Stomach smooth muscle (tissue), 2 donors: ENCODE measurements around the gene WNK2.

ENCODE experiments used
- H3K27ac ChIP-seq: one replicate; pipeline ENCODE4 v1.7.0; 2013; ENCODE audit warnings: mild to moderate bottlenecking, low read length, inconsistent platforms
- H3K27me3 ChIP-seq, 2 donors: one replicate each; pipeline ENCODE4 v1.7.0; 2013; ENCODE audit warnings: low read length in 2 of 2; ENCODE audit not compliant: insufficient read depth in 2 of 2, control insufficient read depth in 1 of 2
- H3K36me3 ChIP-seq, 2 donors: one replicate each; pipeline ENCODE4 v1.7.0; 2013; ENCODE audit warnings: low read length in 2 of 2; ENCODE audit not compliant: control insufficient read depth in 2 of 2, insufficient read depth in 2 of 2
- H3K4me1 ChIP-seq: one replicate; pipeline ENCODE4 v1.7.0; 2013; ENCODE audit warnings: low read length; ENCODE audit not compliant: control insufficient read depth, insufficient read depth
- H3K4me3 ChIP-seq, 2 donors: one replicate each; pipeline ENCODE4 v1.7.0; 2013; ENCODE audit warnings: low read length in 2 of 2
- H3K9ac ChIP-seq, 2 donors: one replicate each; pipeline ENCODE4 v1.7.0; 2013; ENCODE audit warnings: low read length in 2 of 2, mild to moderate bottlenecking in 1 of 2
- H3K9me3 ChIP-seq, 2 donors: one replicate each; pipeline ENCODE4 v1.7.0; 2013; ENCODE audit warnings: low read length in 2 of 2; ENCODE audit not compliant: control insufficient read depth in 2 of 2
- donor health status: healthy.
- donor health status: Pancreatic carcinoma.

Gene WNK2

GRCh38 chr9:93300585-93301081, 116.7 kb downstream of the WNK2 start:
- H3K9me3 ChIP-seq, result no peaks in the 10 kb centered on the region
- no peak overlapping the region for H3K4me3 ChIP-seq
- H3K9ac ChIP-seq, result no peak overlapping the region
- H3K4me1 ChIP-seq, result peaks cover 4% of the 10 kb centered on the region
- H3K27ac ChIP-seq, result no peak overlapping the region
- H3K27me3 ChIP-seq, result no peaks in the 10 kb centered on the region
- peaks cover 8 to 18% of the 10 kb centered on the region in 2 donors for H3K36me3 ChIP-seq

- H3K9ac ChIP-seq, result no peak overlapping the region
- H3K4me1 ChIP-seq, result peaks cover 4% of the 10 kb centered on the region
Observed at GRCh38 chr9:93301291-93301811, 117.4 kb downstream of the WNK2 start.

GRCh38 chr9:93301911-93302541, 118.1 kb downstream of the WNK2 start:
- H3K27ac ChIP-seq, result no peak overlapping the region
- no peaks in the 10 kb centered on the region for H3K27me3 ChIP-seq
- no peak overlapping the region for H3K9ac ChIP-seq
- H3K9me3 ChIP-seq, result no peaks in the 10 kb centered on the region
- peaks cover 8 to 21% of the 10 kb centered on the region in 2 donors for H3K36me3 ChIP-seq
- H3K4me3 ChIP-seq, result no peak overlapping the region
- H3K4me1 ChIP-seq, result peaks cover 4% of the 10 kb centered on the region

More at GRCh38 chr9:93301291-93301811, 117.4 kb downstream of the WNK2 start:
- H3K27ac ChIP-seq, result no peak overlapping the region
- H3K27me3 ChIP-seq, result no peaks in the 10 kb centered on the region
- H3K4me3 ChIP-seq, result no peak overlapping the region
- no peaks in the 10 kb centered on the region for H3K9me3 ChIP-seq
- peaks cover 8 to 20% of the 10 kb centered on the region in 2 donors for H3K36me3 ChIP-seq

GRCh38 chr9:93302586-93303257, 118.8 kb downstream of the WNK2 start:
- H3K36me3 ChIP-seq, result peaks cover 8 to 19% of the 10 kb centered on the region in 2 donors
- H3K9me3 ChIP-seq, result no peaks in the 10 kb centered on the region
- H3K4me1 ChIP-seq, result peaks cover 4% of the 10 kb centered on the region
- no peaks in the 10 kb centered on the region for H3K27me3 ChIP-seq
- H3K9ac ChIP-seq, result no peak overlapping the region
- H3K4me3 ChIP-seq, result no peak overlapping the region
- no peak overlapping the region for H3K27ac ChIP-seq

GRCh38 chr9:93303258-93303771, 119.4 kb downstream of the WNK2 start:
- Histone ChIP-seq H3K9me3 (no peaks in the 10 kb centered on the region), H3K27ac (no peak overlapping the region), H3K4me3 (no peak overlapping the region), H3K9ac (no peak overlapping the region), H3K36me3 (peaks cover 5 to 16% of the 10 kb centered on the region in 2 donors), H3K4me1 (peaks cover 4% of the 10 kb centered on the region), H3K27me3 (no peaks in the 10 kb centered on the region)

- Histone ChIP-seq H3K9me3 (no peaks in the 10 kb centered on the region), H3K27me3 (no peaks in the 10 kb centered on the region), H3K27ac (no peak overlapping the region), H3K4me3 (no peak overlapping the region), H3K36me3 (peaks cover 0 to 11% of the 10 kb centered on the region in 2 donors), H3K4me1 (peaks cover 3% of the 10 kb centered on the region), H3K9ac (no peak overlapping the region)
Observed at GRCh38 chr9:93303806-93304573, 120.1 kb downstream of the WNK2 start.

GRCh38 chr9:93304574-93305496, 120.9 kb downstream of the WNK2 start:
- Histone ChIP-seq H3K9me3 (no peaks in the 10 kb centered on the region), H3K9ac (no peak overlapping the region), H3K4me3 (no peak overlapping the region), H3K27me3 (no peaks in the 10 kb centered on the region), H3K4me1 (peaks cover 2% of the 10 kb centered on the region), H3K36me3 (peaks cover 0 to 11% of the 10 kb centered on the region in 2 donors), H3K27ac (no peak overlapping the region)

GRCh38 chr9:93305497-93306020, 121.6 kb downstream of the WNK2 start:
- Histone ChIP-seq H3K36me3 (peaks cover 0 to 8% of the 10 kb centered on the region in 2 donors), H3K27me3 (no peaks in the 10 kb centered on the region), H3K27ac (no peak overlapping the region), H3K9ac (no peak overlapping the region), H3K4me3 (no peak overlapping the region), H3K4me1 (peaks cover 2% of the 10 kb centered on the region), H3K9me3 (no peaks in the 10 kb centered on the region)

GRCh38 chr9:93306081-93306480, 122.1 kb downstream of the WNK2 start:
- no peak overlapping the region for H3K27ac ChIP-seq
- H3K9ac ChIP-seq, result no peak overlapping the region
- H3K9me3 ChIP-seq, result no peaks in the 10 kb centered on the region
- H3K4me3 ChIP-seq, result no peak overlapping the region
- H3K27me3 ChIP-seq, result no peaks in the 10 kb centered on the region
- H3K4me1 ChIP-seq, result peaks cover 2% of the 10 kb centered on the region
- H3K36me3 ChIP-seq, result peaks cover 1 to 5% of the 10 kb centered on the region in 2 donors
